ENCODE measurements around the gene REV3L.

The REV3L gene

GRCh38 chr6:111464184-111464583 lies 18.8 kb downstream of the REV3L start:
- no peak for DNase-seq (ENCODE audit: low spot score)

GRCh38 chr6:111462770-111463391 lies 20.1 kb downstream of the REV3L start:
- DNase-seq (ENCODE audit: low spot score) = no peak

GRCh38 chr6:111461860-111462259 lies 21.2 kb downstream of the REV3L start:
- DNase-seq (ENCODE audit: low spot score) = no peak

GRCh38 chr6:111458670-111459232 lies 24.3 kb downstream of the REV3L start:
- DNase-seq (ENCODE audit: low spot score) = no peak

GRCh38 chr6:111456208-111456607 lies 26.8 kb downstream of the REV3L start:
- DNase-seq (ENCODE audit: low spot score) = no peak

DNA sequence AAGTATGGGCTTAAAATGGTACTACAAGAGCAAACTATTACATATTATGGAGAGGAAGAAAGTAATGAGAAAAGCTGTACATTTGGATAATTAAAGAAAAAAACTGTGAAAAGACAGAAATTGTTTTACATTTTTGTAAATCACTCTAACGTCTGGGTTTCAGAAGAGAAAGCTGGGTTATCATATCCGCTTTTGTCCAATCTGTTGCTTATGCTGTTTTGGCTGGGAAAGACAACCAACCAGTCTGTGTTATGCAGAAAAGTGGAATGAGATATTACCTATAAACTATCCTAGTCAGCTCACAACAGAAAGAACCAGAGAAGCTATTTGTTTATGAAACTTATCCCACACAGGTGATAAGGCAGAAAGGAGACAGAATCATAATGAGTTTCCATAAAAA lies 32.4 kb downstream of the REV3L start:
- no peak for DNase-seq (ENCODE audit: low spot score)

GRCh38 chr6:111450087-111450486 lies 32.9 kb downstream of the REV3L start:
- no peak for DNase-seq (ENCODE audit: low spot score)

DNA sequence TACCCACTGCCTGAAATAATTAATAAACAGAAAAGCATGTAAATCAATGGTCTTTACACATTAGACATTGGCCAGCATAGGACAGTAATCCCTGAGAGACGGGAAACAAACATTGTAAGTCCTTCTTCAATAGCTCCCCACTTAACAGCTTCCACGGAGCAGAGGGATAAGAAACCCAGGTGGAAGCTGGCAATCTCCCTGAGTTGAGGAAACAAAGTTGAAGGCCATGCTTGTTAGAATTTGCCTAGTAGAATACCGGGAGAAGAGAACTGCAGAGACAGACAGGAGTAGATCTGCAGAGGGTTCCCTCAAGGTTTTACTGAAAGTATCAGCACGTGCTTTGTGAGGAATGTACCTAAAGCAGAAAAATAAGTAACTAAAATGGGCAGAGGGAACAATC lies 33.9 kb downstream of the REV3L start:
- no peak for DNase-seq (ENCODE audit: low spot score)

GRCh38 chr6:111447051-111447450 lies 36.0 kb downstream of the REV3L start:
- no peak for DNase-seq (ENCODE audit: low spot score)

DNA sequence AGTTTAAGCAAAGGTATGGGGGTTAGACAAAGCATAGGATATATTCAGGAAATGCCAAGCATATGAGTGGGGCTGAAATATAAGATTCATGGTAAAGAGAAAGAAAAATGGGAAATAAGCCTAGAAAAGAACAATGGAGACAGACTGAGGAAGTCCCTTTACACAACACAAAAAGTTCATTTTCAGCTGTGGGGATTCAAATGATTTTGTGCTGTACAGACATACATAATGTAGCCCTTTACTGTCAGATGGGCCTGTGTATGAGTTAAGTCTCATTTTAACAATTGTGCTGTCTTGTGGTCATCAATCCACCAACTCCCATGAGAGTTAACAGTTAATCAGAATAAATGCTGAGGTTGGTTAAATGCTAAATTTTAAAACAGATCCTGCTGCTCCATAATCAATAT lies 37.2 kb downstream of the REV3L start:
- DNase-seq (ENCODE audit: low spot score) = no peak

DNA sequence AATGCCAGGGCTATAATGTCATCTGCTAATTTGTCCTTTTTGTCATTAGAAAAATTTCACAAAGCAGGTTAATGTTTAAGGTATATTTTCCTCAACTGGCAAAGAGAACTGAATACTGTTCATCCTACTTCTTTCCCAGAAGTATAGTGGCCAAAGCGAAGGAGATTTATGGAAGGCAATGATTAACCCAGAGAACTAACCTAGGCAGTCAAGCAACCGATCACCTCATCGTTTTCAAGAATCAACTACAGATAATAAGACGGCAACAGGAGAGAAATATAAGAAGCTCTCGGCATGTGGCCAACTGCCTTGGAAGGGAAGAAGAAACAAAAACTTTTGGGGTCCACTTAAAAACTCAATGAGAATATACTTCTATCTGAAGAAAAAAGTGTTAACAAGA lies 38.2 kb downstream of the REV3L start:
- DNase-seq (ENCODE audit: low spot score) = no peak

DNA sequence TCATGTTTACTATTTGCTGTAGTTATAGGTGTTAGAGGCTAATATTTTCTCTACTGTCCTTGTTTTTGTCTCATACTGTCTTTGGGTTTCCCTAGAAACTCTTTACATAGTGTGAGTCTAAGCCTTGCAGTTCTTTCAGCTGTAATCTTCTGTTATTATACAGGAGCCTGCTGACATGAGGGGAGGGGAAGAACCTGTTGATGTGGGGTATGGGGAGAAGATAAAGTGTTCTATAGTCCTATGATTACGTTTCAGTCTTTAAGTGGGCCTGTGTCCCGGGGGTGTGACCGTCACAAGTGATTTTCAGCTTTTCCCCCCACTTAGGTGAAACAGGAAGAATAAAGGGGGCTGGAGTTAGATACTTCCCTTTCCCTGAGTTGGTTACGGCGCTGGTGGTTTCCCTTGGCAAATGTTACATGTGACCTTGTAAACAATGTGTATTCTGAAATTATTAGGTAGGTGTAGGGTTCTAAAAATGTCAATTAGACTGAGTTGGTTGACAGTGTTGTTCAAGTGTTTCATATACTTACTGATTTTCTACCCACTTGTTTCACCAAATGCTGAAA lies 41.3 kb downstream of the REV3L start:
- no peak for DNase-seq (ENCODE audit: low spot score)

DNA sequence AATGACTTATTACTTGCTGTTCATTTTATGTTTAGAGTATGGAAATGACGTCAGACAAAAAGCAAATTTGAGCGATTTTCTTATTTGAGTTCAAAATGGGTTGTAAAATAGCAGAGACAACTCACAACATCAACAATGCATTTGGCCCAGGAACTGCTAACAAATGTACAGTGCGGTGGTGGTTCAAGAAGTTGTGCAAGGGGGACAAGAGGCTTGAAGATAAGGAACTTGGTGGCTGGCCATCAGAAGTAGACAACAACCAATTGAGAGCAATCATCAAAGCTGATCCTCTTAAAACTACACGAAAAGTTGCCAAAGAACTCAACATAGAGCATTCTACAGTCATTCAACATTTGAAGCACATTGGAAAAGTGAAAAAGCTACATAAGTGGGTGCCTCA lies 43.8 kb downstream of the REV3L start:
- DNase-seq (ENCODE audit: low spot score) = no peak

DNA sequence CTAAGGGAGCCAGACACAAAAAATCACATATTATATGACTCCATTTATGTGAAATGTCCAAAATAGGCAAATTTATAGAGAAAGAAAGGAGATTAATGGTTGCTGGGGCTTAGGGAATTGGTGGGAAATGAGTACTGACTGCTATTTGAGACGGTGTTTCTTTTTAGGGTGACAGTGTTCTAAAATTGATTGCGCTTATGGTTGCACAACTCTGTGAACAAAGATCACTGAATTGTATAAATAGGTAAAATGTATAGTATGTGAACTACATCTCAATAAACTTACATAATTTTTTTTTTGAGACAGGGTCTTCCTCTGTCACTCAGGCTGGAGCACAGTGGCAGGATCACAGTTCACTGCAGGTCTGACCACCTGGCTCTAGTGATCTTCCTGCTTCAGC lies 45.4 kb downstream of the REV3L start:
- no peak for DNase-seq (ENCODE audit: low spot score)

- DNase-seq (ENCODE audit: low spot score) = no peak
These were observed 50.5 kb downstream of the REV3L start for GRCh38 chr6:111432511-111432910.

DNA sequence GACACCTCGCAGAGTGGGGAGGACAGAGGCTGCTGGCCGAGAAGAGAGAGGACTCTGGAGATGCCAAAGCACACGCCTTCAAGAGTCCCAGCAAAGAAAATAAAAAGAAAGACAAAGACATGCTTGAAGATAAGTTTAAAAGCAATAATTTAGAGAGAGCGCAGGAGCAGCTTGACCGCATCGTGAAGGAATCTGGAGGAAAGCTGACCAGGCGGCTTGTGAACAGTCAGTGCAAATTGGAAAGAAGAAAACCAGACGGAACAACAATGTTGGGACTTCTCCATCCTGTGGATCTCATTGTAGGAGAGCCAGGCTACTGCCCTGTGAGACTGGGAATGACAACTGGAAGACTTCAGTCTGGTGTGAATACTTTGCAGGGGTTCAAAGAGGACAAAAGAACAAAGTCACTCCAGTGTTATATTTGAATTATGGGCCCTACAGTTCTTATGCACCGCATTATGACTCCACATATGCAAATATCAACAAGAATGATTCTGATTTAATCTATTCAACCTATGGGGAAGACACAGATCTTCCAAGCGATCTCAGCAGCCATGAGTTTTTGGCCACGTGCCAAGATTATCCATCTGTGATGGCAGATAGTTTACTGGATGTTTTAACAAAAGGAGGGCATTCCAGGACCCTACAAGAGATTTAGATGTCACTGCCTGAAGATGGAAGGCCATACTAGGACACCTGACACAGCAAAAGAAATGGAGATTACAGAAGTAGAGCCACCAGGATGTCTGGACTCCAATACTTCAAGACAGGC lies 52.2 kb downstream of the REV3L start:
- no peak for DNase-seq (ENCODE audit: low spot score)

DNA sequence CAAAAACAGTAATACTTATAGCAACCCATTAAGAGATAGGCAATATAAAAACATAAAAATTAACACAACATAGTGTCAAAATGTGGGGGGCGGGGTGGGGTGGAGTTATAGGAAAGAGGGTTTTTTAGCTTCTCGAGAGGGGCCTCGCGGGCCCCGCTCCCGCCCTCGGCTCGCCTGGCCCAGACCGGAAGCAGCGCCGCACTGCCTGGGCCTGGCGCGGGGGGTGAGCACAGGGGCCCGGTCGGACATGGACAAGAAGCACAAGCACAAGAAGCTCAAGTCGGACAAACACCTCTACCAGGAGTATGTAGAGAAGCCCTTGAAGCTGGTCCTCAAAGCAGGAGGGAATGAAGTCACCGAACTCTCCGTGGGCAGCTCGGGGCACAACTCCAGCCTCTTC lies 53.4 kb downstream of the REV3L start:
- no peak for DNase-seq (ENCODE audit: low spot score)

GRCh38 chr6:111428811-111429210 lies 54.2 kb downstream of the REV3L start:
- DNase-seq (ENCODE audit: low spot score) = no peak

DNA sequence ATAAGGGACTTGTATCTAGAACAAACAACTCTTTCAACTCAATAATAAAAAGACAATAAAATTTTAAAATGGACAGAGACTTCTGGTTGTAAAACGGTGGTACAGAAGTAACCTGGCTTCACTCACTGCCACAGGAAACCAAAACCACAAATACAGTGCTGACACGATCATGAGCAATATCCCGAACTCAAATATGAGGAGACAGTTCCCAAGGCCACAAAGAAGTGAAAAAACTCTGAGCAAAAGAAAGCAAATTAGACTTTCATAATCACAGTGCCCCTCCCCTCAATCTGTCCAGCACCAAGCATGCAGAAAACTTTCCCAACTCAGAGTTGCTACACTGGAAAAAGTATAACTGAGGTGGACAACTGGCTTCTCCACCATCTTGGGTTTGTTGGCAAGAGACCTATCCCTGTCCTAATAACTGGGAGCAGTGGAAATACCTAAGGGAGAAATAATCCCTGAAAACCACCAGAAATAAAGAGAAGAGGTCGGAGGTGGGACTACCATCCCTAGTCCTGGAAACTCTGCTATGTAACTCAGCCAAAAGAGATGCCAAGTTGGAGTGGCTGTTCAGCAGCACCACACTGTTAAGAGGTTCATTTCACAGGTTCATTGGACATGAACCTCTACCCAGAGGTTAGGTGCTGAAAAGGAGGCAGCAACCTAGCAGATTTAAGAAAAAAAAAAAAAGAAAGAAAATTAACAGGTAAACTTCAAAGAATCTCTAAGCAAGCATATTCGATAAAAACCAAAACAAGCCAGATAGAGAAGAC lies 55.5 kb downstream of the REV3L start:
- peak; percentile 19 for DNase-seq (ENCODE audit: low spot score)

DNA sequence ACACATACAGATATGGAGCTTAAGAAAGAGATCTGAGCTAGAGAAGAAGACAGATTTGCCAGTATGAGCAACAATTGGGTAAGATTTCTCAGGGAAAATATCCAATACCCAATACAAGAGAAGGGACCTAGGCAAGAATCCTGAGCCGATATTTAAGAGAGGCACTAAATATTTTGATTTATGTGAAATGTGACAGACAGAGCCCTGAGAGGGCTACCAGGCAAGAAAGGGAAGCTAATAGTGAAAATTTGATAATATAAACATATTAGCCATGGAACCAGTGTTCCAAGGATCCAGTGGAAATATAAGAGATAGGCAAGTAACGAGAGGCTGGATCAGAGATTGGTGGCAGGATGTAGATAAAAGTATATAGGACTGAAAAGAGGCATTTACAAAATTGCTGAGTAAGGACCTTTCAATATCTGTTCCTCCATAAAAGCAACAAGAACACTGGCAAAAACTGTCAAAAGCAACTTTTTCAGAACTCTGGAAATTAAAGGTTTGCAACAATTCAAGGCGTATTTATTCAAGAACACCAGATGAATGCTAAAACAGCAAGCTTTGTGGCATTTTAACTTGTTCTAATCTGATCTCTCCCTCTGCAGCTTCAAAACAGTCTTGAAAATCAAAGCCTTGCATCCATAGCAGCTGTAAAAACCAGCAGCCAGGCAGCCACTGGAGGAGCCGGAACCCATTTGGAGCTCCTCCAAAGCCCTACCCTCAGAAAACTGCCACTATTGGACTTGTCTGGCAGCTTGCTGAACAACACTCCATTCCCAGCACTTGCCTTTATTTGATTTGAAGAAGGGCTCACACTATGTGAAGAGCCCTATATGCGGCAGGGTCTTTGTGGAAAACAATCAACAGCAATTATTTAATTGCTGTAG lies 58.8 kb downstream of the REV3L start:
- no peak for DNase-seq (ENCODE audit: low spot score)

DNA sequence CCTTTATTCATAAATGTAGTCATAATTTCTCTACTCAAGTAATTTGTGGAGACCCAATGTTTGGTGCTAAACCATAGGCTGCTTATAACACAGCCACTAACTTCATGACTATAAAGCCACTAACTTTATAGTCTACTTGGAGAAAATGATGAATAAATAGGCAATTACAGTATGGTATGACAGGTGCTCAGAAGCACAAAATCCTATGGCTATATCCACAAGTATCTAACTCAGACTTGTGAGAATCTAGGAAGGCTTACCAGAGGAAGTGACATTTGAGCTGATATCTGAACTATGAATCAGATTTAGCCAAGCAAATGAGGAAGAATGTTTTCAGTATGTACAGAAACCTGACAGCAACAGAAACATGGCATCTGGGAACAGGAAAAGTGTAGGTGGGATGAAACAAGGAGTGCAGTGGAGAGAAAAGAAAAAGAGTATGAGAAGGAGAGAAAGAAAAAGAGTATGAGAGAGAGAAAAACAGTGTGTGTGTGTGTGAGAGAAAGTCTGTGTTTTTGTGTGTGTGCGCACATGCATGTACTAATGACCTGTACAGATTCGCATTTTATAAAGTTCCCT lies 59.9 kb downstream of the REV3L start:
- DNase-seq (ENCODE audit: low spot score) = no peak

Measured in COLO829 (cell line).